OCI-LY1 (cell line): ENCODE results near the gene NID1.

Experiments
- CTCF ChIP-seq: fragments of 200-600 bp; sonication (generic), shearing (Covaris generic); IDR thresholded peaks from 2 replicates; pipeline ENCODE4 v1.5.1; 2017; ENCODE audit warnings: mild to moderate bottlenecking, antibody characterized with exemption, low read length, moderate library complexity, mixed read lengths
- EZH2 ChIP-seq: fragments of 200-600 bp; sonication (generic), shearing (Covaris generic); IDR thresholded peaks from 2 replicates; pipeline ENCODE4 v1.8.0; 2017; ENCODE audit warnings: borderline replicate concordance, mixed run types, mild to moderate bottlenecking, antibody characterized with exemption, low read length, moderate library complexity, mixed read lengths

- TF ChIP-seq CTCF (no peak), EZH2 (no peak)
Measured at GRCh38 chr1:236090741-236091147, 25.9 kb upstream of the NID1 start.
